Measurements from ENCODE around the gene MYLK.

GRCh38 chr3:123684209-123684608 is 199.9 kb downstream of the MYLK start:
- TF ChIP-seq CTCF (IDR thresholded peaks at IDR 0.05; ENCODE audit: low read depth, low read length, missing input control) (no peak), RXRA (IDR thresholded peaks at IDR 0.05) (no peak), SP1 (IDR thresholded peaks at IDR 0.05) (no peak)

All from liver (tissue), 3 donors.